PC-9 (cell line): ENCODE results near the gene STAG3. TPM values are rescaled to one million over a fixed set of nuclear protein-coding genes. Genes with fewer than 3 reads are reported as not detected.
"Not testable (repeated sequence)": the region's sequence is repeated elsewhere in the genome, so short reads cannot be mapped to it uniquely, and the experiment has no call there.

Experiments used
- BruUV-seq: library from RNA; stranded (reverse); fragments of 400-500 nt; replicated peaks from 2 replicates; lab custom pipeline; 2021; lab: Mats Ljungman, UMichigan
- CTCF ChIA-PET: fragments of 300-600 bp; sonication (Branson Sonifier 250); formaldehyde crosslinking; loops from one replicate; lab custom pipeline; 2022; ENCODE audit warnings: antibody characterized with exemption; lab: Charles Lee
- POLR2A ChIA-PET: fragments of 300-600 bp; sonication (Branson Sonifier 250); formaldehyde crosslinking; loops from one replicate; lab custom pipeline; 2022; ENCODE audit warnings: antibody characterized with exemption; ENCODE audit not compliant: unreplicated experiment; lab: Charles Lee
- DNase-seq, 2 experiments: peaks; one replicate each; pipeline versions ENCODE4 v3.0.0 to v3.0.0-alpha.2; 2015 to 2022; ENCODE audit warnings: mixed read lengths in 1 of 2
- H2AFZ ChIP-seq: fragments of 200-600 bp; sonication (generic); 2 replicates; pipeline ENCODE4 v1.8.1; 2017; ENCODE audit warnings: antibody characterized with exemption
- H3F3A ChIP-seq: fragments of 200-600 bp; sonication (generic); 2 replicates; pipeline ENCODE4 v1.8.1; 2017; ENCODE audit warnings: antibody characterized with exemption, mild to moderate bottlenecking, low read depth; ENCODE audit not compliant: insufficient read depth
- H3K27ac ChIP-seq: fragments of 200-600 bp; sonication (generic); 2 replicates; pipeline ENCODE4 v1.6.1; 2016; ENCODE audit warnings: mixed run types
- H3K27me3 ChIP-seq: fragments of 200-600 bp; sonication (generic); 2 replicates; pipeline ENCODE4 v1.6.1; 2016; ENCODE audit warnings: low read depth, mixed run types; ENCODE audit not compliant: insufficient read depth
- H3K36me3 ChIP-seq: fragments of 200-600 bp; sonication (generic); 2 replicates; pipeline ENCODE4 v1.6.1; 2016; ENCODE audit warnings: low read depth, mixed run types
- H3K4me1 ChIP-seq: fragments of 200-600 bp; sonication (generic); replicated peaks from 2 replicates; pipeline ENCODE4 v1.6.1; 2016; ENCODE audit warnings: mixed run types; ENCODE audit not compliant: insufficient read depth
- H3K4me2 ChIP-seq: fragments of 200-600 bp; sonication (generic); 2 replicates; pipeline ENCODE4 v1.6.1; 2017; ENCODE audit warnings: mixed run types
- H3K4me3 ChIP-seq: fragments of 200-600 bp; sonication (generic); 2 replicates; pipeline ENCODE4 v1.6.1; 2016; ENCODE audit warnings: mixed run types
- H3K79me2 ChIP-seq: fragments of 200-600 bp; sonication (generic); 2 replicates; pipeline ENCODE4 v1.6.1; 2017; ENCODE audit warnings: low read depth, mixed run types
- H3K9me2 ChIP-seq: fragments of 200-600 bp; sonication (generic); 2 replicates; pipeline ENCODE4 v1.8.1; 2017; ENCODE audit warnings: mild to moderate bottlenecking; ENCODE audit not compliant: insufficient read depth
- H3K9me3 ChIP-seq: fragments of 200-600 bp; sonication (generic); 2 replicates; pipeline ENCODE4 v1.8.1; 2016; ENCODE audit warnings: low read depth; ENCODE audit not compliant: insufficient read depth
- H4K20me1 ChIP-seq: fragments of 200-600 bp; sonication (generic); 2 replicates; pipeline ENCODE4 v1.8.1; 2017; ENCODE audit not compliant: insufficient read depth
- CTCF ChIP-seq: fragments of 200-600 bp; sonication (generic); conservative IDR thresholded peaks from 2 replicates; pipeline ENCODE4 v1.6.1; 2017; ENCODE audit warnings: mixed run types, antibody characterized with exemption, mild to moderate bottlenecking, moderate library complexity
- EZH2 ChIP-seq: fragments of 200-600 bp; sonication (generic); IDR thresholded peaks from 2 replicates; pipeline ENCODE4 v1.8.0; 2017; ENCODE audit warnings: antibody characterized with exemption, low read depth
- intact Hi-C: fragments of 100-400 bp; cut with micrococcal nuclease; formaldehyde crosslinking; loops from one replicate; pipeline ENCODE4 v1.10.0; 2022; ENCODE audit not compliant: unreplicated experiment
- total RNA-seq: library from RNA; stranded (reverse); gene quantifications from 2 replicates; pipeline ENCODE4 v1.2.3, GENCODE V29; 2021

Gene STAG3
- total RNA-seq, 1 experiment from 2014 or later, result 0.83 TPM

DNA sequence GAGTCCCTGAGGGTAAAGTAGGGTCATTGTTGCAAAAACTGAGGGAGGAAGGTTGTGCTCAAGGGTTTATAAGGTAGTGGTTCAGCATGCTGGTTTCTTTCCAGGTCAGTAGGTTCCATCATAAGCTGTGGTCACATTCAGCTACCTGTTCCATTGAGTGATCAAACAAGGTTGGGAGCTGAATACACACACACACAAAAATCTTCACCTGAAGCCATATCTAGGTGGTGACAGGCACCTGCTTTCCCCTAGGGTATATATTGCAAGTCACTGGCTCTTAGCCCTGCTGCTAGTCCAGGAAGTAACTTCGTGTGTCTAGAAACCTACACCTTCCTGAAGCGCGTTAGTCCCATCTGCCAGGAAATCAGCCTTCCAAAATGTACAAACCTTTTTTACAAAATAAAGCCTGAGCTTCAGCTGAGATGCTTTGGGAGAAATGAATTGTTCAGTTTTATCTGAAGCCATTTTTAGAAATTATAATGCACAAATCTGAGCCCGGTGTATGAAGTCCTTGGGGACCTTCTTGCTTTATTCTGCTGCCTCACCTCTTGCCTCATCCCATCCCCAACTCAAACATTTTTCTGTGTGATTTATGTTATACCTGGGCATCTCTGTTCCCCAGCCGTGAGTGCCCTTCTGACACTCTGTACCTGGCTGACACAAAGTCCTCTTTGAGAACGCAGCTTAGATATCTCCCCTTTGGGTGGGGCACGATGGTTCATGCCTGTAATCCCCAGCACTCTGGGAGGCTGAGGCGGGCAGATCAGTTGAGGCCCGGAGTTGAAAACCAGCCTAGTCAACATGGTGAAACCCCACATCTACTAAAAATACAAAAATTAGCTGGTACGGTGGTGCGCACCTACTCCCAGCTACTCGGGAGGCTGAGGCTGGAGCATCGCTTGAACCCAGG, 39.6 kb upstream of the STAG3 start:
- DNase-seq, result peak; percentile 55 to 98
- no peak overlapping the region for H2AFZ ChIP-seq
- no peaks in the 10 kb centered on the region for H3K36me3 ChIP-seq
- H3K9me2 ChIP-seq, result no peaks in the 10 kb centered on the region
- no peaks in the 10 kb centered on the region for H3K79me2 ChIP-seq
- H3F3A ChIP-seq, result peaks cover 59% of the 10 kb centered on the region
- H3K27me3 ChIP-seq, result no peaks in the 10 kb centered on the region
- intact Hi-C loops, result loop anchor here (10.0 kb wide), 1 partner anchor 717 kb away; the partner anchor contains the start of gene SLC12A9
- ChIA-PET CTCF (interaction anchor here (0.6 to 0.9 kb wide), 4 partner anchors 79 to 590 kb away, joined by 3 to 4 read pairs (median 4); no protein-coding TSS in a partner anchor), POLR2A (interaction anchor here (0.5 to 1.1 kb wide), 8 partner anchors 11 to 495 kb away, joined by 3 to 21 read pairs (median 4); partner anchors contain the start of genes LAMTOR4 and PPP1R35)
- no peak overlapping the region for H3K4me3 ChIP-seq
- H3K4me2 ChIP-seq, result peak overlapping the region; percentile 56
- peaks cover 43% of the 10 kb centered on the region for H3K4me1 ChIP-seq
- H3K27ac ChIP-seq, result peak overlapping the region; percentile 61
- TF ChIP-seq CTCF, result no peak
- no peak for TF ChIP-seq EZH2
- BruUV-seq, result no TSS peak
- H4K20me1 ChIP-seq, result no peaks in the 10 kb centered on the region
- no peaks in the 10 kb centered on the region for H3K9me3 ChIP-seq

GRCh38 chr7:100141555-100141949, 36.2 kb upstream of the STAG3 start:
- Histone ChIP-seq H3K9me2 (no peaks in the 10 kb centered on the region), H3K4me2 (peak overlapping the region; percentile 53), H3K27me3 (no peaks in the 10 kb centered on the region), H3K9me3 (no peaks in the 10 kb centered on the region), H3K79me2 (no peaks in the 10 kb centered on the region), H3F3A (peaks cover 72% of the 10 kb centered on the region), H4K20me1 (no peaks in the 10 kb centered on the region), H2AFZ (no peak overlapping the region), H3K27ac (peak overlapping the region; percentile 83), H3K4me3 (no peak overlapping the region), H3K4me1 (peaks cover 49% of the 10 kb centered on the region), H3K36me3 (no peaks in the 10 kb centered on the region)
- ChIA-PET POLR2A (interaction anchor here (0.6 kb wide), 1 partner anchor 248 kb away, joined by 13 read pairs; no protein-coding TSS in a partner anchor), CTCF (no interaction called here)
- BruUV-seq, result no TSS peak
- TF ChIP-seq EZH2 (no peak), CTCF (no peak)
- DNase-seq, result peak in 1 of 2 experiments; percentile 78
- intact Hi-C loops, result no loop called here

DNA sequence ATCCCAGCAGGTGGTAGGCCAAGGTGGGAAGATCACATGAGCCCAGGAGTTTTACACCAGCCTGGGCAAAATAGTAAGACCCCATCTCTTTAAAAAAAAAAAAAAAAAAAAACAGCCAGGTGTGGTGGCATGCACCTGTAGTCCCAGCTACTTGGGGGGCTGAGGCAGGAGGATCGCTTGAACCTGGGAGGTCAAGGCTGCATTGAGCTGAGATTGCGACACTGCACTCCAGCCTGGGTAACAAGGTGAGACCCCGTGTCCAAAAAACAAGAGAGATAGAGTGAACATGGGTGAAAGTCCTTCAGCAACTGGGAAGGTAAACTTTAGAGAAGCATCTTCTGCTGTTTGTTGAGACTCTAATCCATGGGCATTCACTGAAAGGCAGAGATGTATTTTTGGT, 35.3 kb upstream of the STAG3 start:
- no peak overlapping the region for H3K4me3 ChIP-seq
- H3K9me3 ChIP-seq, result no peaks in the 10 kb centered on the region
- intact Hi-C loops, result no loop called here
- no TSS peak for BruUV-seq
- TF ChIP-seq EZH2, result no peak
- no peak for TF ChIP-seq CTCF
- peaks cover 53% of the 10 kb centered on the region for H3K4me1 ChIP-seq
- no peaks in the 10 kb centered on the region for H3K79me2 ChIP-seq
- DNase-seq, result no peak
- CTCF ChIA-PET, result no interaction called here
- no peak overlapping the region for H3K4me2 ChIP-seq
- no peak overlapping the region for H2AFZ ChIP-seq
- peaks cover 74% of the 10 kb centered on the region for H3F3A ChIP-seq
- H4K20me1 ChIP-seq, result no peaks in the 10 kb centered on the region
- no peaks in the 10 kb centered on the region for H3K27me3 ChIP-seq
- POLR2A ChIA-PET, result no interaction called here
- no peaks in the 10 kb centered on the region for H3K9me2 ChIP-seq
- H3K27ac ChIP-seq, result no peak overlapping the region
- H3K36me3 ChIP-seq, result no peaks in the 10 kb centered on the region

- H3K27me3 ChIP-seq, H3K36me3 ChIP-seq, BruUV-seq, intact Hi-C loops, H3K9me2 ChIP-seq, H3K9me3 ChIP-seq, H2AFZ ChIP-seq, H3K4me3 ChIP-seq, H3K27ac ChIP-seq, H4K20me1 ChIP-seq: not testable (repeated sequence)
- DNase-seq, result peak in 1 of 2 experiments; percentile 84
- CTCF ChIA-PET, result interaction anchor here (0.6 kb wide), 1 partner anchor 64 kb away, joined by 4 read pairs; no protein-coding TSS in a partner anchor
- peaks cover 48% of the 10 kb centered on the region for H3K4me1 ChIP-seq
- H3K4me2 ChIP-seq, result peak overlapping the region; percentile 45
- H3K79me2 ChIP-seq, result peaks cover 24% of the 10 kb centered on the region
- POLR2A ChIA-PET, result interaction anchor here (0.5 kb wide), 1 partner anchor 44 kb away, joined by 4 read pairs; no protein-coding TSS in a partner anchor
- peaks cover 43% of the 10 kb centered on the region for H3F3A ChIP-seq
These were observed 31.4 kb upstream of the STAG3 start for GRCh38 chr7:100146350-100146749.
